ENCODE results near the gene PRKCB.

The PRKCB gene

DNA sequence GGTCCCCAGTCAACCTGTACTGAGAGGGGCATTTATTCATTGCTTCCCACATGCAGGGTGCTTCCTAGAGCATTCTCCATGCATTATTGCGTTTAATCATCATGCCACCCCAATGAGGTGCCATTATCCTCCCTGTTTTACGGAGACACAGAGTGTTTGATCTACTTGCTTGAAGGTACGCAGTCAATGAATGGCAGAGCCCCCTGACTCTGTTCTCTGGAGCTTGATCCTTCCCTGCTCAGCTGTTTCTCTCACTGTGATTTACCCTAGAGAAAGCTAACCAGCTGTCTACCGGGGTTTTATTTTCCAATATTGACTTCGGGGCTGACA is 117.2 kb downstream of the PRKCB start:
- Histone ChIP-seq H3K36me3 (ENCODE audit: control insufficient read depth, insufficient read depth, low read length) (no peaks in the 10 kb centered on the region), H3K4me1 (ENCODE audit: control insufficient read depth, insufficient read depth, low read length) (peaks cover 14% of the 10 kb centered on the region), H3K27me3 (ENCODE audit: control insufficient read depth, insufficient read depth, low read length) (no peaks in the 10 kb centered on the region), H3K27ac (ENCODE audit: low read depth, low read length) (no peak overlapping the region), H3K4me3 (ENCODE audit: low read depth, low read length) (no peak overlapping the region), H3K9me3 (ENCODE audit: control insufficient read depth, insufficient read depth, low read length) (no peaks in the 10 kb centered on the region), H3K9ac (ENCODE audit: low read depth, low read length) (no peak overlapping the region)

- Histone ChIP-seq H3K9ac (ENCODE audit: low read depth, low read length) (no peak overlapping the region), H3K9me3 (ENCODE audit: control insufficient read depth, insufficient read depth, low read length) (no peaks in the 10 kb centered on the region), H3K27me3 (ENCODE audit: control insufficient read depth, insufficient read depth, low read length) (no peaks in the 10 kb centered on the region), H3K36me3 (ENCODE audit: control insufficient read depth, insufficient read depth, low read length) (no peaks in the 10 kb centered on the region), H3K4me1 (ENCODE audit: control insufficient read depth, insufficient read depth, low read length) (peaks cover 14% of the 10 kb centered on the region), H3K4me3 (ENCODE audit: low read depth, low read length) (no peak overlapping the region), H3K27ac (ENCODE audit: low read depth, low read length) (no peak overlapping the region)
These were observed 117.7 kb downstream of the PRKCB start for GRCh38 chr16:23953476-23953875.

- Histone ChIP-seq H3K9ac (ENCODE audit: low read depth, low read length) (no peak overlapping the region), H3K9me3 (ENCODE audit: control insufficient read depth, insufficient read depth, low read length) (no peaks in the 10 kb centered on the region), H3K4me3 (ENCODE audit: low read depth, low read length) (no peak overlapping the region), H3K27me3 (ENCODE audit: control insufficient read depth, insufficient read depth, low read length) (no peaks in the 10 kb centered on the region), H3K4me1 (ENCODE audit: control insufficient read depth, insufficient read depth, low read length) (peaks cover 14% of the 10 kb centered on the region), H3K27ac (ENCODE audit: low read depth, low read length) (no peak overlapping the region), H3K36me3 (ENCODE audit: control insufficient read depth, insufficient read depth, low read length) (no peaks in the 10 kb centered on the region)
These were observed 119.3 kb downstream of the PRKCB start for GRCh38 chr16:23955088-23955487.

GRCh38 chr16:23957287-23957686 is 121.5 kb downstream of the PRKCB start:
- Histone ChIP-seq H3K27me3 (ENCODE audit: control insufficient read depth, insufficient read depth, low read length) (no peaks in the 10 kb centered on the region), H3K27ac (ENCODE audit: low read depth, low read length) (no peak overlapping the region), H3K4me3 (ENCODE audit: low read depth, low read length) (no peak overlapping the region), H3K4me1 (ENCODE audit: control insufficient read depth, insufficient read depth, low read length) (peaks cover 8% of the 10 kb centered on the region; the same call in 1 of the 2 replicates), H3K36me3 (ENCODE audit: control insufficient read depth, insufficient read depth, low read length) (no peaks in the 10 kb centered on the region), H3K9ac (ENCODE audit: low read depth, low read length) (no peak overlapping the region), H3K9me3 (ENCODE audit: control insufficient read depth, insufficient read depth, low read length) (no peaks in the 10 kb centered on the region)

DNA sequence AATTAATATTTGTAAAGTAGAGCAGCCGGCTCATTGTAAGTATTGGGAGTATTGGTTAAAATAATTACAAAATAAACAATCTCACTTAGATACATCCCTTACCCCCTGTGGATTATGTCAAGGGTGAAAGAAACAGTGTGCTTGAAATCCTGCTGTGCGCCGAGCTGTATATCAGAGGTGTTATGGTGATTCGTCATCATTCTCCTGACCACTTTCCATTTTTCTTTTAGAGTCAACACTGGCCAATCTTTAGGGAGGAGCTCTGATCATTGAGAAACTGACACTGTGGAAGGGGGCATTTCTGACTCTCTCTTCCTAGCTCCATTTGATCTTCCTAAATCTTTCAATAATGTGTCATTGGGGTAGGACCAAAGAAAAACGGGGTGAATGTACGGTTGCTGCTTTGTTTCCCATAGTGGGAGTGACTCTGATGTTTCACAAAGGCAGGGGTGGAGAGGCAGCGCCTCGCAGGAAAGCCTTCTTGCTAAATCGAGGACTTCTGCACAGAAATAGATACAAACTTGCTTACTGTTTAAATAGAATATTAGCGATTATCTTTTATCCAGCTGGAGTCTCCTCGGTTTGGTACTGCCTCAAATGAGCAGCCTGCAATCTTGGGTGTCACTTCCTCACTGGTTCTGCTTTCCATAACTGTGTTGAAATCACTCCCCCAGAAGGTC is 123.4 kb downstream of the PRKCB start:
- no peaks in the 10 kb centered on the region for H3K9me3 ChIP-seq (ENCODE audit: control insufficient read depth, insufficient read depth, low read length)
- H3K4me1 ChIP-seq (ENCODE audit: control insufficient read depth, insufficient read depth, low read length), result no peaks in the 10 kb centered on the region
- no peaks in the 10 kb centered on the region for H3K27me3 ChIP-seq (ENCODE audit: control insufficient read depth, insufficient read depth, low read length)
- H3K9ac ChIP-seq (ENCODE audit: low read depth, low read length), result no peak overlapping the region
- H3K4me3 ChIP-seq (ENCODE audit: low read depth, low read length), result no peak overlapping the region
- no peaks in the 10 kb centered on the region for H3K36me3 ChIP-seq (ENCODE audit: control insufficient read depth, insufficient read depth, low read length)
- no peak overlapping the region for H3K27ac ChIP-seq (ENCODE audit: low read depth, low read length)

DNA sequence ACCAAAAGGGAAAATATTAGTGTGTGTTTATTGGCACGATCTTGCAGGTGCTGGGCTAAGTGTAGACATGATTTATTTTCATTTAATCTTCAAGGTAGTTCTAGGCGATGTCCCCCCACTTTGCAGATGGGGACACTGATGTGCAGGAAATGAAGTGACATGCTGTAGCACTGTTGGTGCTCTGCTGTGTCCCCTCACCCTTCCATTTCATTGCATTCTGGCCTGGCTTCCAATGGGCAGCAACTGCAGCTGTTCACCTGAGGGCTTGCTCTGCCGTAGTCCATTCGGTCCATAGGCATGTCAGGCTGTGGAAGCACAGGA is 123.9 kb downstream of the PRKCB start:
- H3K27ac ChIP-seq (ENCODE audit: low read depth, low read length), result no peak overlapping the region

DNA sequence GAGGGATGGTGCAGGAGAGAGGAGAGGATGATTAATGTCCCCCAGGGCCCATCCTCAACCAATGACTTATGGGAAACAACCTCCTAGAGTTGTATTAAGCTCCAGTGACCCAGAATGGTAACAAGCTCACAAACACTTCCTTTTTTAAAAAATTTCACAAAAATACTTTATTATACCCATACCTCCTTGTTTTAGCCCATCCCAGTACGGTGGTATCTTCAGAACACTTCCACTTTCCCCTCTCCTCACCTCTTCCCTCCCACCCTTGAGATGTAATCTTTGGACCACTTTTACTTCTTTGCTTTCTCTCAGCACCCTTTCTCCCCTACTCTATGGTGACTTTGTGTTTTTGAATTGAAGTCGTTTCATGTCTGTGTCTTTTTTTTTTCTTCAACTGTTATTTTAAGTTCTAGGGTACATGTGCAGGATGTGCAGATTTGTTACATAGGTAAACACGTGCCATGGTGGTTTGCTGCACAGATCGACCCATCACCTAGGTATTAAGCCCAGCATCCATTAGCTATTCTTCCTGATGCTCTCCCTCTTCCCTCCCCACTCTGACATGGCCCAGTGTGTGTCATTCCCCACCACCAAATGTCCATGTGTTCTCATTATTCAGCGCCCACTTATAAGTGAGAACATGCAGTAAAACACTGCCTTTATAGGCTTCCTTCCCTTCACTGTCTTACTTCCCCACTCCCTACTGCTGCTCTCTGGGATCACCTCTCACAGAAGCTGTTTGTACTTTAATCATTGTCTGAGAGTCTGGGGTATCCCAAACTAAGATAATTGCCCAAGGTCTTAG is 124.5 kb downstream of the PRKCB start:
- H3K9me3 ChIP-seq (ENCODE audit: control insufficient read depth, insufficient read depth, low read length), result no peaks in the 10 kb centered on the region
- no peak overlapping the region for H3K4me3 ChIP-seq (ENCODE audit: low read depth, low read length)
- no peak overlapping the region for H3K27ac ChIP-seq (ENCODE audit: low read depth, low read length)
- no peaks in the 10 kb centered on the region for H3K27me3 ChIP-seq (ENCODE audit: control insufficient read depth, insufficient read depth, low read length)
- H3K9ac ChIP-seq (ENCODE audit: low read depth, low read length), result no peak overlapping the region
- H3K4me1 ChIP-seq (ENCODE audit: control insufficient read depth, insufficient read depth, low read length), result no peaks in the 10 kb centered on the region
- H3K36me3 ChIP-seq (ENCODE audit: control insufficient read depth, insufficient read depth, low read length), result no peaks in the 10 kb centered on the region

More for the DNA sequence above, 123.9 kb downstream of the PRKCB start:
- no peaks in the 10 kb centered on the region for H3K9me3 ChIP-seq (ENCODE audit: control insufficient read depth, insufficient read depth, low read length)
- H3K9ac ChIP-seq (ENCODE audit: low read depth, low read length), result no peak overlapping the region
- H3K27me3 ChIP-seq (ENCODE audit: control insufficient read depth, insufficient read depth, low read length), result no peaks in the 10 kb centered on the region
- no peaks in the 10 kb centered on the region for H3K4me1 ChIP-seq (ENCODE audit: control insufficient read depth, insufficient read depth, low read length)
- H3K36me3 ChIP-seq (ENCODE audit: control insufficient read depth, insufficient read depth, low read length), result no peaks in the 10 kb centered on the region
- no peak overlapping the region for H3K4me3 ChIP-seq (ENCODE audit: low read depth, low read length)

DNA sequence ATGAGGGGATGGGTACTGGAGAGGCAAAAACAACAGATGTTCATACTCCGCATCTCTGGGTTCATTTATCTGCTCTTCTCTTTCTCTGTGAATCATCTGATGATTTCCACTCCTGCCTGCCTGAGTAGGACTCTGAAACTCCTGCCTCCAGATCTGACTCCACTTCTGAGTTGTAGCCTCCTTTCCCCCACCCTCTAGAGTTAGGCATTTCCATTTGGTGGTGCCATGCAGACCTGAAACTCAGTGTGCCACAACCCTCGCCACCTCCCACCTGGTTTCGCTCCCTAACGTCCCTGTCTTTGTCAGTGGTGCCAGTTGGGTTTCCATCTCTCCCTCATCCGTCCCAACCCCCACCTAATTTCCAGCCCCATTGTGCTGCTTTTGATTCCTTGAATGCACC is 126.2 kb downstream of the PRKCB start:
- no peaks in the 10 kb centered on the region for H3K27me3 ChIP-seq (ENCODE audit: control insufficient read depth, insufficient read depth, low read length)
- H3K9me3 ChIP-seq (ENCODE audit: control insufficient read depth, insufficient read depth, low read length), result no peaks in the 10 kb centered on the region
- H3K36me3 ChIP-seq (ENCODE audit: control insufficient read depth, insufficient read depth, low read length), result no peaks in the 10 kb centered on the region
- H3K4me3 ChIP-seq (ENCODE audit: low read depth, low read length), result no peak overlapping the region
- H3K27ac ChIP-seq (ENCODE audit: low read depth, low read length), result no peak overlapping the region
- no peak overlapping the region for H3K9ac ChIP-seq (ENCODE audit: low read depth, low read length)
- peaks cover 3% of the 10 kb centered on the region; the same call in 1 of the 2 replicates for H3K4me1 ChIP-seq (ENCODE audit: control insufficient read depth, insufficient read depth, low read length)

- H3K4me1 ChIP-seq (ENCODE audit: control insufficient read depth, insufficient read depth, low read length), result peaks cover 10% of the 10 kb centered on the region; the same call in 1 of the 2 replicates
- no peaks in the 10 kb centered on the region for H3K36me3 ChIP-seq (ENCODE audit: control insufficient read depth, insufficient read depth, low read length)
- H3K9ac ChIP-seq (ENCODE audit: low read depth, low read length), result no peak overlapping the region
- no peaks in the 10 kb centered on the region for H3K27me3 ChIP-seq (ENCODE audit: control insufficient read depth, insufficient read depth, low read length)
- no peaks in the 10 kb centered on the region for H3K9me3 ChIP-seq (ENCODE audit: control insufficient read depth, insufficient read depth, low read length)
- H3K27ac ChIP-seq (ENCODE audit: low read depth, low read length), result no peak overlapping the region
- H3K4me3 ChIP-seq (ENCODE audit: low read depth, low read length), result no peak overlapping the region
These were observed 128.4 kb downstream of the PRKCB start for GRCh38 chr16:23964136-23964535.

- H3K9ac ChIP-seq (ENCODE audit: low read depth, low read length), result no peak overlapping the region
- no peak overlapping the region for H3K4me3 ChIP-seq (ENCODE audit: low read depth, low read length)
- no peaks in the 10 kb centered on the region for H3K27me3 ChIP-seq (ENCODE audit: control insufficient read depth, insufficient read depth, low read length)
- H3K27ac ChIP-seq (ENCODE audit: low read depth, low read length), result no peak overlapping the region
- H3K4me1 ChIP-seq (ENCODE audit: control insufficient read depth, insufficient read depth, low read length), result peaks cover 10% of the 10 kb centered on the region; the same call in 1 of the 2 replicates
- H3K9me3 ChIP-seq (ENCODE audit: control insufficient read depth, insufficient read depth, low read length), result no peaks in the 10 kb centered on the region
- no peaks in the 10 kb centered on the region for H3K36me3 ChIP-seq (ENCODE audit: control insufficient read depth, insufficient read depth, low read length)
These were observed 129.5 kb downstream of the PRKCB start for GRCh38 chr16:23965137-23965733.

Measured in HUES48 (cell line).